OCI-LY7 (cell line): ENCODE measurements around the gene TANC1. TPM values are rescaled to one million over a fixed set of nuclear protein-coding genes. Genes with fewer than 3 reads are reported as not detected.

ENCODE experiments used
- BruUV-seq: library from RNA; stranded (reverse); fragments of 400-500 nt; replicated peaks from 2 replicates; lab custom pipeline; 2021; lab: Mats Ljungman, UMichigan
- CTCF ChIA-PET: fragments of 300-600 bp; sonication (Branson Sonifier 250); formaldehyde crosslinking; loops from one replicate; lab custom pipeline; 2022; ENCODE audit warnings: antibody characterized with exemption; ENCODE audit not compliant: unreplicated experiment; lab: Charles Lee
- POLR2A ChIA-PET: fragments of 300-600 bp; sonication (Branson Sonifier 250); formaldehyde crosslinking; loops from one replicate; lab custom pipeline; 2022; ENCODE audit warnings: antibody characterized with exemption; lab: Charles Lee
- DNase-seq: peaks from one replicate; pipeline ENCODE4 v3.0.0-alpha.2; 2015; ENCODE audit warnings: low spot score
- H2AFZ ChIP-seq: fragments of 200-600 bp; sonication (generic), shearing (Covaris generic); 2 replicates; pipeline ENCODE4 v1.6.1; 2014; ENCODE audit warnings: mild to moderate bottlenecking, antibody characterized with exemption, low read length, moderate library complexity
- H3K27ac ChIP-seq: fragments of 200-600 bp; sonication (generic); 2 replicates; pipeline ENCODE4 v1.5.1; 2014; ENCODE audit warnings: mixed run types, low read depth, mild to moderate bottlenecking, moderate library complexity, low read length, inconsistent platforms; ENCODE audit not compliant: poor library complexity, severe bottlenecking
- H3K36me3 ChIP-seq: fragments of 200-600 bp; sonication (generic); 2 replicates; pipeline ENCODE4 v1.6.1; 2014; ENCODE audit warnings: mild to moderate bottlenecking, antibody characterized with exemption, low read length, moderate library complexity, mixed read lengths; ENCODE audit not compliant: insufficient read depth
- H3K4me1 ChIP-seq: fragments of 200-600 bp; sonication (generic); 2 replicates; pipeline ENCODE4 v1.5.1; 2014; ENCODE audit warnings: mild to moderate bottlenecking, low read length; ENCODE audit not compliant: insufficient read depth, poor library complexity, severe bottlenecking
- H3K4me2 ChIP-seq: fragments of 200-600 bp; sonication (generic); 2 replicates; pipeline ENCODE4 v1.6.1; 2014; ENCODE audit warnings: mild to moderate bottlenecking, low read length
- H3K4me3 ChIP-seq: fragments of 200-600 bp; sonication (generic); 2 replicates; pipeline ENCODE4 v1.5.1; 2014; ENCODE audit warnings: mild to moderate bottlenecking, low read depth, low read length; ENCODE audit not compliant: poor library complexity, severe bottlenecking
- H3K79me2 ChIP-seq: fragments of 200-600 bp; sonication (generic); 2 replicates; pipeline ENCODE4 v1.6.1; 2016; ENCODE audit warnings: low read depth, mild to moderate bottlenecking, low read length, moderate library complexity, mixed read lengths; ENCODE audit not compliant: insufficient read depth
- H3K9me2 ChIP-seq: fragments of 200-600 bp; sonication (generic); 2 replicates; pipeline ENCODE4 v1.6.1; 2016; ENCODE audit warnings: mild to moderate bottlenecking, low read length, mixed read lengths; ENCODE audit not compliant: insufficient read depth
- H3K9me3 ChIP-seq: fragments of 200-600 bp; sonication (generic); 2 replicates; pipeline ENCODE4 v1.6.1; 2014; ENCODE audit warnings: mild to moderate bottlenecking, mixed run types, low read length, mixed read lengths
- H4K20me1 ChIP-seq: fragments of 200-600 bp; sonication (generic); 2 replicates; pipeline ENCODE4 v1.6.1; 2014; ENCODE audit warnings: mild to moderate bottlenecking, antibody characterized with exemption, low read length, moderate library complexity, mixed read lengths; ENCODE audit not compliant: insufficient read depth
- CTCF ChIP-seq: fragments of 200-600 bp; sonication (generic); conservative IDR thresholded peaks from 2 replicates; pipeline ENCODE4 v1.5.1; 2014; ENCODE audit warnings: mild to moderate bottlenecking, antibody characterized with exemption, low read length, moderate library complexity, mixed read lengths
- EZH2phosphoT487 ChIP-seq: fragments of 200-600 bp; sonication (generic); IDR thresholded peaks from 2 replicates; pipeline ENCODE4 v1.6.1; 2018; ENCODE audit warnings: low read depth, borderline replicate concordance, mild to moderate bottlenecking, mixed run types, antibody characterized with exemption, low read length, moderate library complexity, mixed read lengths
- intact Hi-C: fragments of 100-400 bp; cut with micrococcal nuclease; formaldehyde crosslinking; loops from one replicate; pipeline ENCODE4 v1.10.0; 2022; ENCODE audit not compliant: unreplicated experiment
- total RNA-seq, 2 experiments: library from RNA; depleted of rRNA in 1 of 2; stranded (reverse); fragments of >200 nt in 1 of 2; shearing (Covaris generic) in 1 of 2; gene quantifications; 2 replicates each; pipeline ENCODE4 v1.2.3, GENCODE V29; 2014 to 2022

Gene TANC1
- total RNA-seq, 2 experiments from 2014 or later, result 0.04 TPM; not detected in 1

DNA sequence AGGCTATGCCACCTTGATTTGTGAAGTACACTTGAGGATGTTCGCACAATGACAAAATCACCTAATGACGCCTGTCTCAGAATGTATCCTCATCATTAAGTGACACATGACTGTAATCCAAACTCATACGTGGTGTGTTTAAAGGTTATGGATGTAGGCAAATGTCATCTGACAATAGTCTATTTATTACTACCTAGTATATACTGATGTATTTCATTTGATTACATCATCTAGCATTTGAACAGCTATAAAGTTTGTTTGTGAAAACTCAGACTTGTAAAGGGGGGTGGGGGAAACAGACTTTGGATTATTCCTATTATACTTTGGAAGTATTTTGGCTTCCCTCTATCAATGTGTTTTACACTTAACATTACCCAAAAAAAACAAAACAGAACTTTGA is 129.9 kb downstream of the TANC1 start:
- no peaks in the 10 kb centered on the region for H3K9me3 ChIP-seq
- no peaks in the 10 kb centered on the region for H3K36me3 ChIP-seq
- H3K4me3 ChIP-seq, result no peak overlapping the region
- BruUV-seq, result no TSS peak
- H3K27ac ChIP-seq, result no peak overlapping the region
- no peaks in the 10 kb centered on the region for H3K9me2 ChIP-seq
- H2AFZ ChIP-seq, result no peak overlapping the region
- no peak overlapping the region for H3K4me2 ChIP-seq
- no peak for DNase-seq
- H3K4me1 ChIP-seq, result no peaks in the 10 kb centered on the region
- CTCF ChIA-PET, result no interaction called here
- intact Hi-C loops, result no loop called here
- no peaks in the 10 kb centered on the region for H4K20me1 ChIP-seq
- TF ChIP-seq EZH2phosphoT487 (no peak), CTCF (no peak)
- H3K79me2 ChIP-seq, result no peaks in the 10 kb centered on the region
- POLR2A ChIA-PET, result interaction anchor here (0.6 kb wide), 1 partner anchor 165 kb away, joined by 3 read pairs; no protein-coding TSS in a partner anchor

GRCh38 chr2:159098921-159099411 is 130.5 kb downstream of the TANC1 start:
- intact Hi-C loops, result no loop called here
- BruUV-seq, result no TSS peak

More at GRCh38 chr2:159098921-159099411, 130.5 kb downstream of the TANC1 start:
- Histone ChIP-seq H3K9me2 (no peaks in the 10 kb centered on the region), H3K4me2 (no peak overlapping the region), H2AFZ (no peak overlapping the region), H3K79me2 (no peaks in the 10 kb centered on the region), H3K27ac (no peak overlapping the region), H3K36me3 (no peaks in the 10 kb centered on the region), H3K9me3 (no peaks in the 10 kb centered on the region), H4K20me1 (no peaks in the 10 kb centered on the region), H3K4me1 (no peaks in the 10 kb centered on the region), H3K4me3 (no peak overlapping the region)
- ChIA-PET POLR2A (no interaction called here), CTCF (no interaction called here)
- no peak for DNase-seq
- TF ChIP-seq EZH2phosphoT487 (no peak), CTCF (no peak)
